WI38 (cell line): ENCODE measurements around the gene TMEM258.

Source experiments
- H3K4me3 ChIP-seq: 2 replicates; pipeline ENCODE4 v1.5.1; 2011; ENCODE audit warnings: low read depth, mild to moderate bottlenecking, control low read depth, low read length
- TF ChIP-seq, protein P1 (sequence below): IDR thresholded peaks from 2 replicates; pipeline ENCODE4 v1.5.1; 2012; ENCODE audit warnings: low read depth, mild to moderate bottlenecking, control low read depth, low read length

Gene TMEM258

DNA sequence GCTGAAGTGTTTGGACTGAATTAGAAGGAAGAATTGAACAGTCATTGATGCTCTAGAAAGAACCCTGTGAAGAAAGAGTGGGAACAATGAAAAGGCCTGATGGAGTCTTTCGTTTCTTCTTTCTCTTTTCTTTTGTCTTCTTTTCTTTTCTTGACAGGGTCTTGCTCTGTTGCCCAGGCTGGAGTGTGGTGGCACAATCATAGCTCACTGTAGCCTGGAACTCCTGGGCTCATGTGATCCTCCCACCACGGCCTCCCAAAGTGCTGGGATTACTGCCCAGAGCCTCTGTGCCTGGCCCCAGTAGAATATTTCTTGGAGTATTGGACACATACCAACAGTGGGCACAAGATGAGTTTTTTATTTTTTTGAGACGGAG lies 1.4 kb upstream of the TMEM258 start:
- TF ChIP-seq, protein P1, sequence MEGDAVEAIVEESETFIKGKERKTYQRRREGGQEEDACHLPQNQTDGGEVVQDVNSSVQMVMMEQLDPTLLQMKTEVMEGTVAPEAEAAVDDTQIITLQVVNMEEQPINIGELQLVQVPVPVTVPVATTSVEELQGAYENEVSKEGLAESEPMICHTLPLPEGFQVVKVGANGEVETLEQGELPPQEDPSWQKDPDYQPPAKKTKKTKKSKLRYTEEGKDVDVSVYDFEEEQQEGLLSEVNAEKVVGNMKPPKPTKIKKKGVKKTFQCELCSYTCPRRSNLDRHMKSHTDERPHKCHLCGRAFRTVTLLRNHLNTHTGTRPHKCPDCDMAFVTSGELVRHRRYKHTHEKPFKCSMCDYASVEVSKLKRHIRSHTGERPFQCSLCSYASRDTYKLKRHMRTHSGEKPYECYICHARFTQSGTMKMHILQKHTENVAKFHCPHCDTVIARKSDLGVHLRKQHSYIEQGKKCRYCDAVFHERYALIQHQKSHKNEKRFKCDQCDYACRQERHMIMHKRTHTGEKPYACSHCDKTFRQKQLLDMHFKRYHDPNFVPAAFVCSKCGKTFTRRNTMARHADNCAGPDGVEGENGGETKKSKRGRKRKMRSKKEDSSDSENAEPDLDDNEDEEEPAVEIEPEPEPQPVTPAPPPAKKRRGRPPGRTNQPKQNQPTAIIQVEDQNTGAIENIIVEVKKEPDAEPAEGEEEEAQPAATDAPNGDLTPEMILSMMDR = no peak
- H3K4me3 ChIP-seq = peak overlapping the region; percentile 94

DNA sequence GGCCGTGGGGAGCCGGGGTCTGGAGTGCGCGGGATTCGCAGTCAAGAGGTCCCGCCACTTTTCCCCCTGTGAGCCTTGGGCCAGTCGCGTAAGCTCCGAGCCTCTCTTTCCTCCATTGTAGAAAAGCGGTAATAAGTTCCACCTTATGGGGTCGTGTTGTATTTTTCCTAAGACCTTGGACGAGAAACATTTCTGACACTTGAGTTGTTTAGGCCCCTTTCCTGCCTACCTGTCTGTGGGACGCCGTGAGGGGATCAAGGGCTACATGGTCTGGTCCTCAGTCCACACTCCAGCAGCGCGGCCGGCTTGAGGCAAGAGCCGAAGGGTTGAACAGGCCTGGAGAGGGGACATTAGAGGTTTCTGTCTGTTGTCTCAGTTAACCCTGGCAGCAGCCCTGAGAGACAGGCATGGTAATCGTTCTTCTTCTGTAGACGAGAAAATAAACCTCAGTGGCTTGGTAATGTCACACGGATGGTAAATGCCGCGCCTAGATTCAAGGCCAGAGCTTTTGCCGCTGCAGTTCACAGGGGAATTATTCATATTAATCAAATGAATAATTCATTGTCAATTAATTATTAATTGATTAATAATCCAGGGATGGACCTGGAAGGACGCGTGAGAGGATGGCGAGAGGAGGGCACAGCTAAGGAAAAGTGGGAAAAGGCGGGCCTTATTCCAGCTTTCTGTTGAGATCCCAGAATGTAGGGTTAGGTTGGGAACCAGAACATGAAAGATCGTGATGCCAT lies 857 bp upstream of the TMEM258 start:
- H3K4me3 ChIP-seq = peak overlapping the region; percentile 94
- TF ChIP-seq, protein P1 = no peak

DNA sequence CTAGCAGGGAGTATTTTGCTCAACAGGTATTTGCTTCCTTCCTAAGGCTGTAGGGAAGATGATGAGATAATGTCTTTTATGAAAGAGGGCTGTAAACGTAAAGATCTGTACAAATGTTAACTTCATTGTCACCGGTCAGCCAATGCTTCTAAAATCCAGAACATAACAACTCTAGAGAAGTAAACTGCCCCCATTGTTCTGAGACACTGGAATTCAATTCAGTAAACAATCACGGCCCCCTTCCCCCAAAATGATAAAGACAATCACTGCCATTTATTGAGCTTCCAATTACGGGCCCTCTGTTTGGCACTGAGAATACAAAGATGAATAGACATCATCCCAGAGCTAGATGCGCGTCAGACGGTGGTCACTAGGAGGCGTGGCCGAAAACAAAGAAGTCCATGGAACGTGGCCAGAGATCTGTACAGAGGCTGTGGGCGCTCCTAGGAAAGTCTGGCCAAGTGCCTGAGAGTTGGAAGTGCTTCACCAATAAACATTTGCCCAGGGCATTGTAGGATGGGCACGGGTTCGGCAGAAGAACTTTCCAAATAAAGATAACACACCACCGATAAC lies 576 bp downstream of the TMEM258 start:
- TF ChIP-seq, protein P1 = no peak

DNA sequence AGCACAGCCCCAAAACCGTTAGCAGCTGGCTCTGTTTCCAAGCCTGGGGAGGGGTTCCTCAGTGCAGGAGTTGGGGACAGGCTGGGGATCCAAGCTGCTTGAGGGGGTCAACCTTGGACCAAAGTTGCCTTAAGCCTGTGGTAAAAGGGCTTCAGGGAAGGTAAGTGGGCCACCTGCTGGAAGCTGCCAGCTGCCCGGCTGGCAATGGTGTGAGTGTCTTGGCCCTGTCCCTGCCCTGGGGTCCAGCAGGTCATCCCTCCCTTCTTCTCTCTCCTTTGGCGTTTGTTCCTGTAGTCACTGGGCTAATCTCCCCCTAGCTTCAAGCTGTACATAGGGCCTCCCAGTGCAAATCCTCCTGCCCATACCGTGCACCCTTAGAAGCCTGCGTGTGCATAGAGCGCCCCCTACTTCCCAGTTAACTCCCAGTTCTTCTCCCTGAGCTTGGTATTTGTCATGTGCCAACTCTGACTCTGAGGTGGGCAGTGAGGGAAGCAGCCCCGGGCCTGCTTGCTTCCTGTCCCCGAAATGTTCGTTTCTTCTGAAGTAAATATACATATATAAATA lies 4.4 kb downstream of the TMEM258 start:
- no peak overlapping the region for H3K4me3 ChIP-seq
- TF ChIP-seq, protein P1 = peak; percentile 47

More for the DNA sequence above, 576 bp downstream of the TMEM258 start:
- peak overlapping the region; percentile 94 for H3K4me3 ChIP-seq

DNA sequence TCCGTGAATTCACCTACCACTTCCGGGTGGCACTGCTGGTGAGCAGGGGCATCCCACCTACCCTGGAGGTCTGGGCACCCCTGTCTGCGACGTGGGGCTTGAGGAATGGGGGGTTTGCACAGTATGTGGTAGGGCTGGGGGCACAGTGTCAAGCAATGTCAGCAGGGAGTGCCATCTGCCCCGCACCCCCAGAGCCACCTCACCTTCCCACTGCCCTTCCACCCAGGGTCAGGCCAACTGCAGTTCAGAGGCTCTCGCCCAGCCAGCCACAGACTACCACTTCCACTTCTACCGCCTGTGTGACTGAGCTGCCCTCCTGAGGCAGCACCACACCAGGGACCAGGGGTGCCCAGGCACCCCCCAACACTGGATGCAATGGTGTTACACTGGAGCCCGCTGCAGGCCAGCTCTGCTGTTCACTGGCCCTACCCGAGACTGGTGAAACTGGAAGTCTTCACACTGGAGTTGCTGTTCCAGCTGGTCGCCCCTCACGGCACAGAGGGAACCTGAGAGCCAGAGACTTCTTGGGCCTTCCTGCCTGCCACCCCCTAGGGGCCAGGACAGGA lies 6.5 kb downstream of the TMEM258 start:
- no peak overlapping the region for H3K4me3 ChIP-seq
- TF ChIP-seq, protein P1 = no peak

DNA sequence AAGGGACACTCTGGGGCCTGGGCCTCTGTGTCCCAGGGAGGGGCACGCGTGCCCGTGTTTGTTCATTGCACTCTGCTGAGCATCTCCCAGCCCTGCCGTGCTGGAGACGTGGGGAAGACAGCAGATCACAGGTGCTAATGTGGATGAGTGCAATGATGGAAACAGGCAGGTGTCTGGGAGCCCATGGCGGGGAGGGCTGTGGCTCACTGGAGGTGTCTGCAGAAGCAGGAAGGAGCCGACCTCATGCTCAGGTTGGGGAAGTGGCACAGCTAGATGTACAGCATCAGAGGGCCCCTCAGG lies 7.9 kb downstream of the TMEM258 start:
- no peak overlapping the region for H3K4me3 ChIP-seq
- TF ChIP-seq, protein P1 = no peak

DNA sequence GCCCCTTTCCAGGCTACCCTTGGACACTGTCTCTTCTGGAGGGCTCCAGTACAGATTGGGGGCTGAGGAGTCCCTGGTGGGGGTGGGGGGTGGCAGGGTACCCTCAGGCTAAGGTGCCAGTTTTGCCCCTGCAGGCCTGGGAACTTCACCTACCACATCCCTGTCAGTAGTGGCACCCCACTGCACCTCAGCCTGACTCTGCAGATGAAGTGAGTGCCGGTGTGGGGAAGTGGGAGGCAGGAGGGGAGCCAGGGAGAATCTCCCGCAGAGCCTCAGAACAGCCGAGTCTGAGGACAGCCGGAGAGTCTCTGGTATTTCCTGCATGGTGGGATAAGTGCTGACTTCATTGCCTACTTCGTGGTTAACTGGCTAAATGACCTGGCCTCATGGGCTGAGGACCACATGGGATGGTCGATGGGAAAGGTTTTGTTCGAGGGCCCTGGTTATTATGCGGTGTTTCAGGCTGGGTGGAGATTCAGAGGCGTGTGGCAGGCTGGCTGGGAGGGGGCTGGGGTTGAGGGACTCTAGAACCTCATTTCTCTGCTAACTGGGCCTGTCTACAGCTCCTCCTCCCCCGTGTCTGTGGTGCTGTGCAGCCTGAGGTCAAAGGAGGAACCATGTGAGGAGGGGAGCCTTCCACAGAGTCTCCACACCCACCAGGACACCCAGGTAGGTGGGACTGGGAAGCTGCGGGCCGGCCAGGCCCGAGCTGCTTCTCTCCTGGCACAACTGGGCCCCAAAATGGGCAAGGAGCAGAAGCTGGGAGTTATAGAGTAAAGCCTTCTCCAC lies 8.5 kb downstream of the TMEM258 start:
- TF ChIP-seq, protein P1 = no peak
- no peak overlapping the region for H3K4me3 ChIP-seq
